IPS DF 6.9 (cell line): ENCODE measurements around the gene SAP25.
"Not testable (repeated sequence)": the region's sequence is repeated elsewhere in the genome, so short reads cannot be mapped to it uniquely, and the experiment has no call there.

ENCODE experiments used
- DNase-seq: peaks from one replicate; pipeline ENCODE4 v3.0.0-alpha.2; 2013; ENCODE audit warnings: low read depth, low spot score
- H3K27ac ChIP-seq: one replicate; pipeline ENCODE4 v1.5.1; 2013; ENCODE audit warnings: low read length, control low read depth
- H3K27me3 ChIP-seq: 2 replicates; pipeline ENCODE4 v1.6.1; 2013; ENCODE audit warnings: mild to moderate bottlenecking, low read length; ENCODE audit not compliant: control insufficient read depth, insufficient read depth
- H3K36me3 ChIP-seq: 2 replicates; pipeline ENCODE4 v1.6.1; 2013; ENCODE audit warnings: low read length; ENCODE audit not compliant: control insufficient read depth, insufficient read depth
- H3K4me1 ChIP-seq: 2 replicates; pipeline ENCODE4 v1.6.1; 2013; ENCODE audit warnings: low read length; ENCODE audit not compliant: control insufficient read depth, insufficient read depth
- H3K4me3 ChIP-seq: 2 replicates; pipeline ENCODE4 v1.5.1; 2013; ENCODE audit warnings: mild to moderate bottlenecking, low read length
- H3K9me3 ChIP-seq: 2 replicates; pipeline ENCODE4 v1.6.1; 2013; ENCODE audit warnings: low read length, inconsistent platforms; ENCODE audit not compliant: control insufficient read depth, insufficient read depth
- WGBS: extraction: QIAGEN DNeasy Blood & Tissue Kit; methylation state at CpG from one replicate; pipeline ENCODE4 v1.1.7; 2013; ENCODE audit warnings: mixed read lengths, missing lambda C conversion rate; ENCODE audit not compliant: insufficient read length, insufficient coverage; 5-methylcytosine and 5-hydroxymethylcytosine counted together

Gene SAP25

GRCh38 chr7:100543586-100543985 is 30.1 kb downstream of the SAP25 start:
- WGBS: no CpG with 5 or more reads among the region's 1 CpG
- Histone ChIP-seq H3K4me3 (no peak overlapping the region), H3K36me3 (no peaks in the 10 kb centered on the region), H3K9me3 (no peaks in the 10 kb centered on the region), H3K4me1 (peaks cover 6% of the 10 kb centered on the region; the same call in 1 of the 2 replicates), H3K27ac (no peak overlapping the region), H3K27me3 (0 out of 2 replicates have a peak, but pooled peaks cover 1% of the 10 kb centered on the region)
- DNase-seq: no peak

GRCh38 chr7:100541309-100541708 is 32.4 kb downstream of the SAP25 start:
- not testable (repeated sequence) for H3K4me1 ChIP-seq, H3K9me3 ChIP-seq, DNase-seq, H3K27ac ChIP-seq, H3K27me3 ChIP-seq, H3K4me3 ChIP-seq, H3K36me3 ChIP-seq
- no CpG with 5 or more reads among the region's 7 CpGs for WGBS

GRCh38 chr7:100540073-100540723 is 33.5 kb downstream of the SAP25 start:
- no CpG with 5 or more reads among the region's 6 CpGs for WGBS
- Histone ChIP-seq H3K27ac (no peak overlapping the region), H3K4me3 (peak overlapping the region; percentile 72; the same call in 1 of the 2 replicates), H3K36me3 (no peaks in the 10 kb centered on the region), H3K4me1 (peaks cover 4% of the 10 kb centered on the region; the same call in 1 of the 2 replicates), H3K9me3 (no peaks in the 10 kb centered on the region), H3K27me3 (0 out of 2 replicates have a peak, but pooled peaks cover 1% of the 10 kb centered on the region)
- DNase-seq: no peak

- Histone ChIP-seq H3K27ac (no peak overlapping the region), H3K9me3 (no peaks in the 10 kb centered on the region), H3K27me3 (0 out of 2 replicates have a peak, but pooled peaks cover 1% of the 10 kb centered on the region), H3K36me3 (no peaks in the 10 kb centered on the region), H3K4me1 (peaks cover 4% of the 10 kb centered on the region; the same call in 1 of the 2 replicates), H3K4me3 (peak overlapping the region; percentile 72; the same call in 1 of the 2 replicates)
- no peak for DNase-seq
- no CpG with 5 or more reads among the region's 44 CpGs for WGBS
Observed at GRCh38 chr7:100539436-100540006, 34.2 kb downstream of the SAP25 start.

GRCh38 chr7:100538654-100539435 is 34.9 kb downstream of the SAP25 start, which contains the start of gene AGFG2:
AGFG2 (plus strand) TSS chr7:100539203; CDS start chr7:100539347, 144 bp downstream.
- Histone ChIP-seq H3K9me3 (no peaks in the 10 kb centered on the region), H3K27ac (no peak within 1 kb of the TSS), H3K4me3 (peak within 1 kb of the TSS; percentile 72; the same call in 1 of the 2 replicates), H3K4me1 (peaks cover 4% of the 10 kb centered on the region; the same call in 1 of the 2 replicates), H3K27me3 (0 out of 2 replicates have a peak, but pooled peaks cover 1% of the 10 kb centered on the region), H3K36me3 (no peaks in the 10 kb centered on the region)
- DNase-seq: peak; percentile 95
- no CpG with 5 or more reads among the region's 60 CpGs for WGBS

GRCh38 chr7:100538348-100538653 is 35.4 kb downstream of the SAP25 start:
- DNase-seq: no peak
- no peaks in the 10 kb centered on the region for H3K9me3 ChIP-seq
- 0 out of 2 replicates have a peak, but pooled peaks cover 1% of the 10 kb centered on the region for H3K27me3 ChIP-seq
- peak overlapping the region; percentile 15; the same call in 1 of the 2 replicates for H3K4me3 ChIP-seq
- H3K36me3 ChIP-seq: no peaks in the 10 kb centered on the region
- H3K4me1 ChIP-seq: peaks cover 4% of the 10 kb centered on the region; the same call in 1 of the 2 replicates
- H3K27ac ChIP-seq: no peak overlapping the region
- WGBS: no CpG with 5 or more reads among the region's 8 CpGs

GRCh38 chr7:100536695-100537094 is 37.0 kb downstream of the SAP25 start:
- WGBS: no CpG with 5 or more reads among the region's 2 CpGs
- not testable (repeated sequence) for H3K9me3 ChIP-seq, H3K4me1 ChIP-seq, H3K36me3 ChIP-seq, H3K27me3 ChIP-seq, DNase-seq, H3K27ac ChIP-seq, H3K4me3 ChIP-seq

GRCh38 chr7:100535982-100536381 is 37.7 kb downstream of the SAP25 start:
- not testable (repeated sequence) for H3K4me1 ChIP-seq, DNase-seq, H3K4me3 ChIP-seq, H3K27ac ChIP-seq, H3K27me3 ChIP-seq, H3K36me3 ChIP-seq, H3K9me3 ChIP-seq
- no CpG with 5 or more reads among the region's 9 CpGs for WGBS

- WGBS: no CpG with 5 or more reads among the region's 14 CpGs
- DNase-seq: no peak
- no peaks in the 10 kb centered on the region for H3K4me1 ChIP-seq
- no peaks in the 10 kb centered on the region for H3K27me3 ChIP-seq
- H3K4me3 ChIP-seq: no peak overlapping the region
- H3K36me3 ChIP-seq: no peaks in the 10 kb centered on the region
- no peaks in the 10 kb centered on the region for H3K9me3 ChIP-seq
- H3K27ac ChIP-seq: no peak overlapping the region
Observed at GRCh38 chr7:100532165-100533022, 41.3 kb downstream of the SAP25 start.
